GM21360 (cell line): Measurements from ENCODE around the gene TADA3.

ENCODE experiments used
- ATAC-seq: cut with Tn5 transposase; IDR thresholded peaks from one replicate; pipeline ENCODE4 v1.9.1; 2021; ENCODE audit warnings: mild to moderate bottlenecking, moderate library complexity; ENCODE audit not compliant: unreplicated experiment

The TADA3 gene

DNA sequence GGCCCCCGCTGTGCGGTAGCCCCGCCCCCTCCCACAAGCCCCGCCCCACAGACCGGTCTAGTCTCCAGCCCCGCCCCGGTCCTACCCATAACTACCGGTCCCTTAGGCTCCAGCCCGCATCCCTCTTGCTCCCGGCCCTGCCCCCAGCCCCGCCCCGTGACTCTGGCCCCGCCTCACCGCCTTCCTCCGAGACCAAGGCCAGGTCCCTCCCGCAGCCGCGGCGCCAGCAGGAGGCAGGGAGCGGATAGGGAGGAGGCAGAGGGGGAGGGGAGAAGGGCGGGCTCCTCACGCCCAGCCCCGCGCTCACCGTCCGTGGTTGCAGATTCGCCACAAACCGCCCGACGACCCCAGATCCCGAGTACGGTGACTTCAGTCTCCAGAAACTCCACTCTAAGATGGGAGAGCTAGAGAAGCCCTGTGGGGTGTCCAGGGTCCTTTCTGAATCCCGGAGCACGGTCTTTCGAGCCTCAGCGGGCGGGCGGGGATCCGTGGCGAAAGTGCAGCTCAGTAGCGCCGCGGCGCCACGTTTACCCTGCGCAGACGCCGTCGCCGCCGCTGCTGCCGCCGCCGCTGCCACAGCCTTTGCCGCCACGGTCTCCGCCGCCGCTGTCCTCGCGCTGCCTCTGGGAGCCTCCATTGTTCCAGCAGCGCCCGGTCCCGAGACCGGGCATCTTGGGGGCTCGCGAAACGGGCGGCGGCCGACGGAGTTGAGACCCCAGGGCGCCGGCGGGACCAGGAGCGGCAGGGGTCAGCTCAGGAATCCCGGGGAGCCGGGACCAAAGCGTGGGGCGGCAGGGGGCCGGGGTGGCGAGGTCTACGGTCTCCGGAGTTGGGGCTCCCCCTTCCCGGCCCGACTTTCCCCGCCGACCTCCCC lies 60.8 kb downstream of the TADA3 start, which contains the start of gene BRPF1:
Gene BRPF1 (plus strand): TSS at position 530 of the 874 bp plus-strand sequence. CDS start 2,406 bp downstream, outside the sequence.
- peak; percentile 92 for ATAC-seq

DNA sequence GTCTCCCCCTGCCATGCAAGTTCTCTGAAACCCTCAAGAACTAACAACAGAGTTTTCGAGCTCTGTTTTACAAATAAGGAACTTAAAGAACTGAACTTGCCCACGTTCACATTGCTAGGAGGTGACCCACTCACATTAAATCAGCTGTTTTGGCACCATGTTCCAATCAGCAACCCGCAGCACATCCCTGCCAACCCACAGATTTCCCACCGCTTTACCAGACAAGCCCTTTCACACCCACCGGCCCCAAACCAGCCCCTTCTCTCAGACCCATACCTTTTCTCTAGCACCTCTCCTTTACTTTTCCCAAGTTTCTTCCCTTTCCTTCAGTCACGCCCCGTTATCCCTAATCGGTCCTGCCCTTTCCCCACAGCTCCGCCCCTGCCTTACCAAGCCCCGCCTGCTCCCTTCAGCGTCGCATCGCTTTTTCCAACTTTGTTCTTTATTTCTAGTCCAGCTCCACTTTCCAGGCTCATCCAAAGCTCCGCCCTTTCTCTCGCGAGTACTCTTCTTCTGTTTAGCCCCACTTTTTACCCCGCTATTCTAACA lies 61.5 kb downstream of the TADA3 start:
- peak; percentile 33 for ATAC-seq
